Keratinocyte (primary cell): ENCODE measurements around the gene MCEMP1.

Source experiments
- EZH2 ChIP-seq: IDR thresholded peaks from one replicate; pipeline ENCODE4 v1.6.1; 2012; ENCODE audit warnings: inconsistent platforms, mild to moderate bottlenecking, low read length, moderate library complexity
- TF ChIP-seq, protein P1 (sequence below), 3 experiments: IDR thresholded peaks in 1 of 3; conservative IDR thresholded peaks in 1 of 3; optimal IDR thresholded peaks in 1 of 3; 2 replicates in 2 of 3; 3 replicates in 1 of 3; pipeline versions ENCODE3 to v1.5.1; 2011; ENCODE audit warnings: low read length in 3 of 3, mild to moderate bottlenecking in 3 of 3, moderate library complexity in 2 of 3, control low read depth in 1 of 3, inconsistent platforms in 1 of 3; ENCODE audit not compliant: insufficient read depth in 2 of 3; ENCODE audit errors: extremely low read depth in 1 of 3

DNA sequence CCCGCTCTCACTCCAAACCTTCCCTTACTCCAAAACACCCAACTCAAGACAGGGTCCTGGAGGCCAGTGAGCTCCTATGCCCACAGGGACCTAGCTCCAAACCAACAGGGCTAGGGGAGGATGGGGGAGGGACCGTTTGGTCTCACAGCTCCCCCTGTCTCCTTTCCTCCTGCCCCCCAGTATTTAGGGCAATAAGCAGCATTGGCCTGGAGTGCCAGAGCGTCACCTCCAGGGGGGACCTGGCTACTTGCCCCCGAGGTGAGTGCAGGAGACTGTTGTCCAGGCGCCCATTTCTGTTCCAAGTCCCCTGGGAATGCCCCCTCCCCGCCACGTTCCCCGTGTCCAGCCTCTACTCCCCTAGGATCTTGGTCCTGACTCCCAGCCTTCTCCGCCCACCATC is 7.2 kb upstream of the MCEMP1 start:
- TF ChIP-seq, protein P1, sequence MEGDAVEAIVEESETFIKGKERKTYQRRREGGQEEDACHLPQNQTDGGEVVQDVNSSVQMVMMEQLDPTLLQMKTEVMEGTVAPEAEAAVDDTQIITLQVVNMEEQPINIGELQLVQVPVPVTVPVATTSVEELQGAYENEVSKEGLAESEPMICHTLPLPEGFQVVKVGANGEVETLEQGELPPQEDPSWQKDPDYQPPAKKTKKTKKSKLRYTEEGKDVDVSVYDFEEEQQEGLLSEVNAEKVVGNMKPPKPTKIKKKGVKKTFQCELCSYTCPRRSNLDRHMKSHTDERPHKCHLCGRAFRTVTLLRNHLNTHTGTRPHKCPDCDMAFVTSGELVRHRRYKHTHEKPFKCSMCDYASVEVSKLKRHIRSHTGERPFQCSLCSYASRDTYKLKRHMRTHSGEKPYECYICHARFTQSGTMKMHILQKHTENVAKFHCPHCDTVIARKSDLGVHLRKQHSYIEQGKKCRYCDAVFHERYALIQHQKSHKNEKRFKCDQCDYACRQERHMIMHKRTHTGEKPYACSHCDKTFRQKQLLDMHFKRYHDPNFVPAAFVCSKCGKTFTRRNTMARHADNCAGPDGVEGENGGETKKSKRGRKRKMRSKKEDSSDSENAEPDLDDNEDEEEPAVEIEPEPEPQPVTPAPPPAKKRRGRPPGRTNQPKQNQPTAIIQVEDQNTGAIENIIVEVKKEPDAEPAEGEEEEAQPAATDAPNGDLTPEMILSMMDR (optimal IDR thresholded peaks at IDR 0.05 in 1 of 3, IDR thresholded peaks at IDR 0.05 in 1 of 3, conservative IDR thresholded peaks at IDR 0.05 in 1 of 3; ENCODE audit: extremely low read depth in 1 of 3, insufficient read depth in 2 of 3, low read length in 3 of 3): no peak
- TF ChIP-seq EZH2: no peak
